A673 (cell line): ENCODE results near the gene PAM16. TPM values are rescaled to one million over a fixed set of nuclear protein-coding genes. Genes with fewer than 3 reads are reported as not detected.

Experiments used
- BruUV-seq: library from RNA; stranded (reverse); fragments of 400-500 nt; replicated peaks from 2 replicates; lab custom pipeline; 2021; lab: Mats Ljungman, UMichigan
- CTCF ChIA-PET: fragments of 300-600 bp; sonication (Branson Sonifier 250); formaldehyde crosslinking; loops from one replicate; lab custom pipeline; 2022; ENCODE audit warnings: antibody characterized with exemption; lab: Charles Lee
- POLR2A ChIA-PET: fragments of 300-600 bp; sonication (Branson Sonifier 250); formaldehyde crosslinking; loops from one replicate; lab custom pipeline; 2022; ENCODE audit warnings: antibody characterized with exemption; ENCODE audit not compliant: low non-redundant PET; lab: Charles Lee
- DNase-seq: peaks from one replicate; pipeline ENCODE4 v3.0.0-alpha.2; 2015; ENCODE audit warnings: low spot score
- H3K27ac ChIP-seq: fragments of 200-600 bp; sonication (generic); 2 replicates; pipeline ENCODE4 v1.5.1; 2016; ENCODE audit warnings: mixed run types, low read depth, mild to moderate bottlenecking, mixed read lengths, antibody characterized with exemption, low read length; ENCODE audit not compliant: poor library complexity, severe bottlenecking
- H3K27me3 ChIP-seq: fragments of 200-600 bp; sonication (generic); replicated peaks from 2 replicates; pipeline ENCODE4 v1.6.1; 2017; ENCODE audit warnings: mixed run types, low read depth, mild to moderate bottlenecking, mixed read lengths, antibody characterized with exemption, low read length; ENCODE audit not compliant: insufficient read depth, poor library complexity
- H3K36me3 ChIP-seq: fragments of 200-600 bp; sonication (generic); 2 replicates; pipeline ENCODE4 v1.6.1; 2016; ENCODE audit warnings: mixed run types, mild to moderate bottlenecking, mixed read lengths, antibody characterized with exemption, low read length; ENCODE audit not compliant: insufficient read depth, poor library complexity, severe bottlenecking
- H3K4me1 ChIP-seq: fragments of 200-600 bp; sonication (generic); 2 replicates; pipeline ENCODE4 v1.6.1; 2017; ENCODE audit warnings: mixed run types, mild to moderate bottlenecking, mixed read lengths, antibody characterized with exemption, low read length; ENCODE audit not compliant: insufficient read depth, poor library complexity, severe bottlenecking
- H3K4me3 ChIP-seq: fragments of 200-600 bp; sonication (generic); 2 replicates; pipeline ENCODE4 v1.5.1; 2016; ENCODE audit warnings: low read depth, mixed run types, mild to moderate bottlenecking, mixed read lengths, low read length; ENCODE audit not compliant: poor library complexity, severe bottlenecking
- H3K9me3 ChIP-seq: fragments of 200-600 bp; sonication (generic); 2 replicates; pipeline ENCODE4 v1.6.1; 2016; ENCODE audit warnings: mixed run types, low read depth, mild to moderate bottlenecking, mixed read lengths, antibody characterized with exemption, low read length; ENCODE audit not compliant: poor library complexity, severe bottlenecking
- CTCF ChIP-seq: fragments of 300-800, 200-600 bp; sonication (generic); conservative IDR thresholded peaks from 2 replicates; pipeline ENCODE4 v1.5.1; 2017; ENCODE audit warnings: low read depth, mild to moderate bottlenecking, antibody characterized with exemption, low read length, moderate library complexity, mixed read lengths
- EZH2 ChIP-seq: fragments of 200-600 bp; sonication (generic); IDR thresholded peaks from 2 replicates; pipeline ENCODE4 v1.6.1; 2017; ENCODE audit warnings: borderline replicate concordance, low read depth, mild to moderate bottlenecking, mixed read lengths, antibody characterized with exemption, low read length; ENCODE audit not compliant: poor library complexity, severe bottlenecking
- intact Hi-C: fragments of 100-400 bp; cut with micrococcal nuclease; formaldehyde crosslinking; loops from one replicate; pipeline ENCODE4 v1.10.0; 2022; ENCODE audit not compliant: unreplicated experiment
- total RNA-seq: library from RNA; stranded (reverse); gene quantifications from 2 replicates; pipeline ENCODE4 v1.2.3, GENCODE V29; 2021

Gene PAM16
- total RNA-seq, 1 experiment from 2014 or later: 90.3 TPM

- BruUV-seq: no TSS peak
- ChIA-PET POLR2A (no interaction called here), CTCF (no interaction called here)
- Histone ChIP-seq H3K4me3 (no peak overlapping the region), H3K27ac (no peak overlapping the region), H3K4me1 (no peaks in the 10 kb centered on the region), H3K36me3 (no peaks in the 10 kb centered on the region), H3K9me3 (no peaks in the 10 kb centered on the region), H3K27me3 (no peaks in the 10 kb centered on the region)
- TF ChIP-seq CTCF (no peak), EZH2 (no peak)
- intact Hi-C loops: no loop called here
- no peak for DNase-seq
Observed at GRCh38 chr16:4366016-4366415, 14.9 kb upstream of the PAM16 start.

- no TSS peak for BruUV-seq
- TF ChIP-seq EZH2: no peak
- no peaks in the 10 kb centered on the region for H3K27me3 ChIP-seq
- DNase-seq: no peak
- POLR2A ChIA-PET: no interaction called here
- H3K27ac ChIP-seq: no peak overlapping the region
- no peaks in the 10 kb centered on the region for H3K9me3 ChIP-seq
- no peaks in the 10 kb centered on the region for H3K4me1 ChIP-seq
- CTCF ChIA-PET: no interaction called here
- H3K4me3 ChIP-seq: no peak overlapping the region
- intact Hi-C loops: no loop called here
- H3K36me3 ChIP-seq: no peaks in the 10 kb centered on the region
Observed at GRCh38 chr16:4365615-4366014, 14.5 kb upstream of the PAM16 start.

GRCh38 chr16:4365014-4365406 is 13.9 kb upstream of the PAM16 start:
- CTCF ChIA-PET: no interaction called here

More at GRCh38 chr16:4365014-4365406, 13.9 kb upstream of the PAM16 start:
- no peaks in the 10 kb centered on the region for H3K4me1 ChIP-seq
- H3K36me3 ChIP-seq: no peaks in the 10 kb centered on the region
- H3K9me3 ChIP-seq: no peaks in the 10 kb centered on the region
- POLR2A ChIA-PET: no interaction called here
- no peak for TF ChIP-seq EZH2
- TF ChIP-seq CTCF: no peak
- no peak overlapping the region for H3K27ac ChIP-seq
- no TSS peak for BruUV-seq
- no peaks in the 10 kb centered on the region for H3K27me3 ChIP-seq
- DNase-seq: no peak
- intact Hi-C loops: no loop called here
- no peak overlapping the region for H3K4me3 ChIP-seq
